Measurements from ENCODE around the gene CDC42EP4. TPM values are rescaled to one million over a fixed set of nuclear protein-coding genes. Genes with fewer than 3 reads are reported as not detected.

Gene CDC42EP4
- total and polyA plus RNA-seq, 9 of the 15 experiments (the other 6 are each of a cell fraction or from before 2014, with no cell fraction given): 0.65 to 20.8 (median 12.3) TPM

DNA sequence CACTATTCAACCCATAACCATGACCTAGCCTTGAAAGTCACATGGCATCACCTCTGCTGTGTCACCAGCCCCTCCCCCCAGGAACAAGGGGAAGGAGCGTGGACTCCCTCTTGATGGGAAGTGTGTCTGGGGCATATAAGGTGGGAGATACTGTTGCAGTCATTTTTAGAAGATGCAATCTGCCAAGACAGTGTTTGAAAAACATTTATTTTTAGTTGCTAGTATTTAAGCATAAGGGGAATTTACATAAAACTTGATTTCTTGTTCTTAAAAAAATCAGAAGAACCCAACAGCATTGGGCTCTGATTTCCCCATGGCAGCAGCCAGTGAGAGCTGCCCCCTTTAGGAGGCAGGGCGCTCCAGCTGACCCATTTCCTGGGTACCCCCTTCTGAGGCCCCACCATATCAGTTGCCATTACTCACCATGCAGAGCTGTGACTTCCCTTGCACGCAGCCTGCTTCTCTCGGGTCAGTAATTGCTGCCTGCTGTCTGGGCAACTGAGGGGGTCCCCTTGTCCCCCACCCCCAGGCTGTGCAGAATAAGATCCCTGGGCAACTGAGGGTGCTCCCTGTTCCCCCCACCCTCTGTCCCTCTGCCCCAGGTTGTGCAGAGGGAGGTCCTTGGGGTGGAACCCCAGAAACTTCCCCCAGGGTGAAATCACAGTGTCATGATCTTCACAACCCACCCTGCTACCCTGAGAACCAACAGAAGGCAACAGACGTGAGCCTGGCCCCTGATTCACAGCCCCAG lies 11.8 kb upstream of the CDC42EP4 start:
- in situ Hi-C loops (cut with MboI) (no loop called here), intact Hi-C loops (cut with micrococcal nuclease) (no loop called here)
- POLR2A ChIA-PET: interaction anchor here (0.9 to 2.2 kb wide), 2 partner anchors 11 to 13 kb away, joined by 6 to 8 read pairs; partner anchors contain the start of gene CDC42EP4
- no peak overlapping the region for H3K27ac ChIP-seq (ENCODE audit: extremely low read depth, low read depth, low read length)
- no peaks in the 10 kb centered on the region for H3K36me3 ChIP-seq (ENCODE audit: control insufficient read depth, insufficient read depth, low read length)
- peaks cover 0 to 11% of the 10 kb centered on the region in 2 experiments; a peak in 1 of 5 replicates for H3K27me3 ChIP-seq (ENCODE audit: control insufficient read depth in 2 of 2, insufficient read depth in 2 of 2, low read length in 2 of 2)
- no peaks in the 10 kb centered on the region for H3K79me2 ChIP-seq (ENCODE audit: control insufficient read depth, insufficient read depth, low read length)
- no peaks in the 10 kb centered on the region for H4K20me1 ChIP-seq (replicated peaks; ENCODE audit: control insufficient read depth, insufficient read depth, low read length)
- CTCF ChIA-PET (ENCODE audit: low intra/inter-chr PET ratio): interaction anchor here (1.6 kb wide), 1 partner anchor 12 kb away, joined by 3 read pairs; no protein-coding TSS in a partner anchor
- no peaks in the 10 kb centered on the region for H3K9me3 ChIP-seq (replicated peaks; ENCODE audit: control insufficient read depth, insufficient read depth, low read depth, low read length)
- 0 out of 2 replicates have a peak overlapping the region, but pooled peaks have one; percentile 3 for H3K4me2 ChIP-seq (ENCODE audit: insufficient read depth, low read length)
- no peaks in the 10 kb centered on the region for H3K9me1 ChIP-seq (ENCODE audit: control insufficient read depth, insufficient read depth, low read length)
- 17% methylated on average over 4 of the region's 5 CpGs for WGBS (ENCODE audit: insufficient coverage, low coverage, missing lambda C conversion rate)
- peak overlapping the region; percentile 15; the same call in 1 of the 2 replicates for H2AFZ ChIP-seq (ENCODE audit: low read depth, low read length)
- ATAC-seq (0 out of 3 replicates have a peak, but pooled peaks have one; percentile 29), FAIRE-seq (no peak), DNase-seq (ENCODE audit: extremely low read depth in 1 of 4, low spot score in 3 of 4) (peak in 1 of 4 experiments; percentile 31)
- BruUV-seq (replicated peaks): no TSS peak
- 0 out of 4 replicates have a peak overlapping the region, but pooled peaks of 1 of the 2 experiments have one; percentile 35 for H3K9ac ChIP-seq (ENCODE audit: insufficient read depth in 1 of 2, low read depth in 2 of 2, low read length in 2 of 2)
- peaks cover 9 to 12% of the 10 kb centered on the region in 2 experiments; a peak in 4 of 5 replicates for H3K4me1 ChIP-seq (replicated peaks in 1 of 2; ENCODE audit: control insufficient read depth in 2 of 2, insufficient read depth in 2 of 2, low read length in 2 of 2)
- H3K4me3 ChIP-seq: no peak overlapping the region
- TF ChIP-seq RAD51 (IDR thresholded peaks at IDR 0.05; ENCODE audit: borderline replicate concordance, low read depth) (peak; percentile 36; the same call in 1 of the 2 replicates), ARID4B (CRISPR knock-in tag; IDR thresholded peaks at IDR 0.05) (no peak), DEAF1 (CRISPR knock-in tag; IDR thresholded peaks at IDR 0.05) (no peak), NFE2 (IDR thresholded peaks at IDR 0.05; ENCODE audit: low read depth) (peak; percentile 22; the same call in 1 of the 2 replicates), ZNF347 (CRISPR knock-in tag; IDR thresholded peaks at IDR 0.05; ENCODE audit: low read depth) (no peak)
- TF ChIP-seq, protein P1, sequence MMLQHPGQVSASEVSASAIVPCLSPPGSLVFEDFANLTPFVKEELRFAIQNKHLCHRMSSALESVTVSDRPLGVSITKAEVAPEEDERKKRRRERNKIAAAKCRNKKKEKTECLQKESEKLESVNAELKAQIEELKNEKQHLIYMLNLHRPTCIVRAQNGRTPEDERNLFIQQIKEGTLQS (IDR thresholded peaks at IDR 0.05): 0 out of 2 replicates have a peak, but pooled peaks have one; percentile 9
- TF ChIP-seq, protein P1 (CRISPR knock-in tag; conservative IDR thresholded peaks at IDR 0.05): no peak
- TF ChIP-seq, protein P2, sequence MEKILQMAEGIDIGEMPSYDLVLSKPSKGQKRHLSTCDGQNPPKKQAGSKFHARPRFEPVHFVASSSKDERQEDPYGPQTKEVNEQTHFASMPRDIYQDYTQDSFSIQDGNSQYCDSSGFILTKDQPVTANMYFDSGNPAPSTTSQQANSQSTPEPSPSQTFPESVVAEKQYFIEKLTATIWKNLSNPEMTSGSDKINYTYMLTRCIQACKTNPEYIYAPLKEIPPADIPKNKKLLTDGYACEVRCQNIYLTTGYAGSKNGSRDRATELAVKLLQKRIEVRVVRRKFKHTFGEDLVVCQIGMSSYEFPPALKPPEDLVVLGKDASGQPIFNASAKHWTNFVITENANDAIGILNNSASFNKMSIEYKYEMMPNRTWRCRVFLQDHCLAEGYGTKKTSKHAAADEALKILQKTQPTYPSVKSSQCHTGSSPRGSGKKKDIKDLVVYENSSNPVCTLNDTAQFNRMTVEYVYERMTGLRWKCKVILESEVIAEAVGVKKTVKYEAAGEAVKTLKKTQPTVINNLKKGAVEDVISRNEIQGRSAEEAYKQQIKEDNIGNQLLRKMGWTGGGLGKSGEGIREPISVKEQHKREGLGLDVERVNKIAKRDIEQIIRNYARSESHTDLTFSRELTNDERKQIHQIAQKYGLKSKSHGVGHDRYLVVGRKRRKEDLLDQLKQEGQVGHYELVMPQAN (IDR thresholded peaks at IDR 0.05; ENCODE audit: borderline replicate concordance): no peak
